ENCODE data around the gene CCL16.

- TF ChIP-seq POLR2A (IDR thresholded peaks at IDR 0.05) (no peak), CTCF (IDR thresholded peaks at IDR 0.05) (no peak)
Measured at GRCh38 chr17:35991075-35991474, 9.8 kb upstream of the CCL16 start.
